K562 (cell line): Measurements from ENCODE around the gene NT5C. TPM values are rescaled to one million over a fixed set of nuclear protein-coding genes. Genes with fewer than 3 reads are reported as not detected.

Experiments used
- CREB5 ChIP-seq: fragments of 250-450 bp; sonication (Bioruptor Pico); IDR thresholded peaks from 2 replicates; pipeline ENCODE4 v1.5.0; 2020; ENCODE audit warnings: mild to moderate bottlenecking
- CXXC5 ChIP-seq: fragments of 250-450 bp; sonication (Bioruptor Pico); IDR thresholded peaks from 2 replicates; pipeline ENCODE4 v1.8.0; 2022; ENCODE audit warnings: inconsistent platforms, mild to moderate bottlenecking, moderate library complexity
- FUS ChIP-seq: fragments of 200-400 bp; formaldehyde crosslinking; optimal IDR thresholded peaks from 2 replicates; pipeline ENCODE3; 2017; ENCODE audit warnings: low read depth, low read length
- HDAC8 ChIP-seq: fragments of 450-650 bp; IDR thresholded peaks from 2 replicates; pipeline ENCODE4 v1.6.1; 2016; ENCODE audit warnings: mild to moderate bottlenecking, missing genetic modification characterization, moderate library complexity, missing compliant biosample characterization
- HNRNPH1 ChIP-seq: fragments of 200-400 bp; formaldehyde crosslinking; optimal IDR thresholded peaks from 2 replicates; pipeline ENCODE3; 2017; ENCODE audit warnings: low read depth, mild to moderate bottlenecking, low read length, moderate library complexity
- MLX ChIP-seq, 2 experiments: fragments of 450-650 bp in 1 of 2; sonication (generic) in 1 of 2; formaldehyde crosslinking; conservative IDR thresholded peaks; 2 replicates each; pipeline versions ENCODE4 v1.4.0 to v1.8.1; 2020 to 2022; ENCODE audit warnings: mild to moderate bottlenecking in 1 of 2, missing genetic modification reagents in 1 of 2
- RREB1 ChIP-seq: fragments of 250-450 bp; sonication (Bioruptor Pico); IDR thresholded peaks from 2 replicates; pipeline ENCODE4 v1.4.0; 2020
- SOX6 ChIP-seq: fragments of 450-650 bp; IDR thresholded peaks from 2 replicates; pipeline ENCODE4 v1.6.1; 2014; ENCODE audit warnings: mild to moderate bottlenecking
- STAT6 ChIP-seq: sonication (generic); formaldehyde crosslinking; IDR thresholded peaks from 2 replicates; pipeline ENCODE4 v1.8.1; 2023; ENCODE audit warnings: mild to moderate bottlenecking, missing genetic modification reagents
- ZFX ChIP-seq: sonication (generic); formaldehyde crosslinking; IDR thresholded peaks from 2 replicates; pipeline ENCODE4 v1.8.0; 2022; ENCODE audit warnings: mild to moderate bottlenecking, missing genetic modification reagents, moderate library complexity
- ZHX1 ChIP-seq: fragments of 150-350 bp; conservative IDR thresholded peaks from 2 replicates; pipeline ENCODE4 v1.6.1; 2014; ENCODE audit warnings: low read length
- ZNF408 ChIP-seq: fragments of 250-450 bp; sonication (Bioruptor Pico); IDR thresholded peaks from 2 replicates; pipeline ENCODE4 v1.4.0; 2020; ENCODE audit warnings: low read depth, mild to moderate bottlenecking, moderate library complexity
- polyA plus RNA-seq, 8 experiments: library from polyadenylated mRNA; depleted of rRNA in 4 of 8; stranded (reverse) in 5 of 8; unstranded in 3 of 8; fragments of >200 nt; fragmentation: Nextera tagmentation in 2 of 8; fragmentation: Illumina TruSeq in 1 of 8; extraction: Ambion mirVana in 2 of 8; extraction: Trizol in 1 of 8; gene quantifications; 2 replicates each; pipeline versions ENCODE4 v1.2.1 to v1.2.3, GENCODE V29; 2011 to 2014; ENCODE audit warnings: inconsistent platforms in 1 of 8, missing spikeins in 1 of 8
- total RNA-seq, 7 experiments: library from RNA; depleted of rRNA in 6 of 7; stranded (reverse); fragments of >200 nt in 6 of 7; fragmentation: Illumina TruSeq in 2 of 7; extraction: Trizol in 2 of 7; gene quantifications; 2 replicates each; pipeline versions ENCODE4 v1.2.1 to v1.2.3, GENCODE V29; 2011 to 2021; ENCODE audit warnings: low replicate concordance in 1 of 7

NT5C gene
- total and polyA plus RNA-seq, 9 of the 15 experiments (the other 6 are each of a cell fraction or from before 2014, with no cell fraction given) = 2.9 to 205 (median 45.0) TPM

GRCh38 chr17:75087558-75088453 is 43.7 kb downstream of the NT5C start, which contains the start of gene SLC16A5 (continued):
- TF ChIP-seq ZHX1 (no peak), ZFX (peak; percentile 70), HNRNPH1 (no peak), HDAC8 (tag) (no peak), CREB5 (CRISPR knock-in tag) (no peak), MLX (CRISPR knock-in tag; conservative IDR thresholded peaks at IDR 0.05) (no peak), STAT6 (CRISPR knock-in tag) (no peak), RREB1 (no peak), SOX6 (0 out of 2 replicates have a peak, but pooled peaks have one; percentile 16), CXXC5 (CRISPR knock-in tag) (peak; percentile 77), ZNF408 (no peak), FUS (no peak)
